ENCODE results near the gene KREMEN2. TPM values are rescaled to one million over a fixed set of nuclear protein-coding genes. Genes with fewer than 3 reads are reported as not detected.

Gene KREMEN2
- total and polyA plus RNA-seq, 2 experiments from 2014 or later: 3.6 to 4.9 TPM

GRCh38 chr16:2985893-2986355 is 21.8 kb downstream of the KREMEN2 start:
- Histone ChIP-seq H3K4me3 (no peak overlapping the region), H3K4me2 (no peak overlapping the region), H4K20me1 (ENCODE audit: insufficient read depth, poor library complexity, severe bottlenecking) (no peaks in the 10 kb centered on the region), H3K4me1 (ENCODE audit: insufficient read depth) (peaks cover 12% of the 10 kb centered on the region), H3K36me3 (replicated peaks; ENCODE audit: insufficient read depth, low read depth) (no peaks in the 10 kb centered on the region), H2AFZ (no peak overlapping the region), H3K79me2 (no peaks in the 10 kb centered on the region), H3K27ac (no peak overlapping the region), H3K9me2 (replicated peaks; ENCODE audit: insufficient read depth) (no peaks in the 10 kb centered on the region), H3K27me3 (no peaks in the 10 kb centered on the region), H3K9me3 (ENCODE audit: low read depth) (no peaks in the 10 kb centered on the region)
- TF ChIP-seq EZH2 (IDR thresholded peaks at IDR 0.05; ENCODE audit: borderline replicate concordance): no peak
- DNase-seq (ENCODE audit: low spot score): no peak
- WGBS (ENCODE audit: low lambda C conversion rate, missing lambda C conversion rate): 92% methylated on average over 15 of the region's 15 CpGs

GRCh38 chr16:2986623-2987188 is 22.6 kb downstream of the KREMEN2 start:
- Histone ChIP-seq H4K20me1 (ENCODE audit: insufficient read depth, poor library complexity, severe bottlenecking) (no peaks in the 10 kb centered on the region), H3K4me2 (no peak overlapping the region), H3K36me3 (replicated peaks; ENCODE audit: insufficient read depth, low read depth) (no peaks in the 10 kb centered on the region), H3K27me3 (no peaks in the 10 kb centered on the region), H3K9me2 (replicated peaks; ENCODE audit: insufficient read depth) (no peaks in the 10 kb centered on the region), H3K4me3 (no peak overlapping the region), H3K27ac (no peak overlapping the region), H3K4me1 (ENCODE audit: insufficient read depth) (peaks cover 6% of the 10 kb centered on the region), H3K9me3 (ENCODE audit: low read depth) (no peaks in the 10 kb centered on the region), H3K79me2 (no peaks in the 10 kb centered on the region), H2AFZ (no peak overlapping the region)
- DNase-seq (ENCODE audit: low spot score): no peak
- 92% methylated on average over 17 of the region's 17 CpGs for WGBS (ENCODE audit: low lambda C conversion rate, missing lambda C conversion rate)
- TF ChIP-seq EZH2 (IDR thresholded peaks at IDR 0.05; ENCODE audit: borderline replicate concordance): no peak
- no peak for TF ChIP-seq EZH2phosphoT487 (IDR thresholded peaks at IDR 0.05; ENCODE audit: low read depth, severe bottlenecking, unreplicated experiment)
- no peak for TF ChIP-seq CTCF (IDR thresholded peaks at IDR 0.05; ENCODE audit: poor library complexity)

GRCh38 chr16:2987286-2987685 is 23.2 kb downstream of the KREMEN2 start:
- no peaks in the 10 kb centered on the region for H3K36me3 ChIP-seq (replicated peaks; ENCODE audit: insufficient read depth, low read depth)
- H3K9me3 ChIP-seq (ENCODE audit: low read depth): no peaks in the 10 kb centered on the region
- H3K9me2 ChIP-seq (replicated peaks; ENCODE audit: insufficient read depth): no peaks in the 10 kb centered on the region
- peaks cover 6% of the 10 kb centered on the region for H3K4me1 ChIP-seq (ENCODE audit: insufficient read depth)
- no peak for TF ChIP-seq CTCF (IDR thresholded peaks at IDR 0.05; ENCODE audit: poor library complexity)
- no peak for TF ChIP-seq EZH2phosphoT487 (IDR thresholded peaks at IDR 0.05; ENCODE audit: low read depth, severe bottlenecking, unreplicated experiment)
- TF ChIP-seq EZH2 (IDR thresholded peaks at IDR 0.05; ENCODE audit: borderline replicate concordance): no peak
- no peak overlapping the region for H3K27ac ChIP-seq
- H4K20me1 ChIP-seq (ENCODE audit: insufficient read depth, poor library complexity, severe bottlenecking): no peaks in the 10 kb centered on the region
- H3K27me3 ChIP-seq: no peaks in the 10 kb centered on the region
- H3K4me3 ChIP-seq: no peak overlapping the region
- DNase-seq (ENCODE audit: low spot score): no peak
- H2AFZ ChIP-seq: no peak overlapping the region
- H3K4me2 ChIP-seq: no peak overlapping the region
- no peaks in the 10 kb centered on the region for H3K79me2 ChIP-seq
- 81% methylated on average over 9 of the region's 9 CpGs for WGBS (ENCODE audit: low lambda C conversion rate, missing lambda C conversion rate)

GRCh38 chr16:2987833-2988232 is 23.8 kb downstream of the KREMEN2 start:
- Histone ChIP-seq H3K36me3 (replicated peaks; ENCODE audit: insufficient read depth, low read depth) (no peaks in the 10 kb centered on the region), H4K20me1 (ENCODE audit: insufficient read depth, poor library complexity, severe bottlenecking) (no peaks in the 10 kb centered on the region), H3K4me2 (no peak overlapping the region), H3K27me3 (no peaks in the 10 kb centered on the region), H3K9me3 (ENCODE audit: low read depth) (no peaks in the 10 kb centered on the region), H3K4me3 (no peak overlapping the region), H3K4me1 (ENCODE audit: insufficient read depth) (peaks cover 6% of the 10 kb centered on the region), H3K9me2 (replicated peaks; ENCODE audit: insufficient read depth) (no peaks in the 10 kb centered on the region), H3K27ac (no peak overlapping the region), H3K79me2 (no peaks in the 10 kb centered on the region), H2AFZ (no peak overlapping the region)
- no peak for TF ChIP-seq EZH2 (IDR thresholded peaks at IDR 0.05; ENCODE audit: borderline replicate concordance)
- TF ChIP-seq EZH2phosphoT487 (IDR thresholded peaks at IDR 0.05; ENCODE audit: low read depth, severe bottlenecking, unreplicated experiment): no peak
- no peak for TF ChIP-seq CTCF (IDR thresholded peaks at IDR 0.05; ENCODE audit: poor library complexity)
- WGBS (ENCODE audit: low lambda C conversion rate, missing lambda C conversion rate): 63% methylated on average over 8 of the region's 8 CpGs
- DNase-seq (ENCODE audit: low spot score): no peak
